ENCODE measurements around the gene FGF14.

- TF ChIP-seq CTCF (IDR thresholded peaks at IDR 0.05), result no peak
- no peak for TF ChIP-seq ZFX (IDR thresholded peaks at IDR 0.05; ENCODE audit: borderline replicate concordance)
Observed at GRCh38 chr13:101661839-101662238, 740.0 kb downstream of the FGF14 start.

Data from 22Rv1 (cell line).